Middle frontal gyrus (tissue), 1 donor: ENCODE measurements around the gene SPTBN4.
"Not testable (repeated sequence)": the region's sequence is repeated elsewhere in the genome, so short reads cannot be mapped to it uniquely, and the experiment has no call there.

Experiments used
- DNase-seq: peaks from one replicate; pipeline ENCODE4 v3.0.0-alpha.2; 2015; ENCODE audit warnings: low spot score; ENCODE audit errors: extremely low spot score

Gene SPTBN4

GRCh38 chr19:40441719-40442253 is 25.0 kb upstream of the SPTBN4 start:
- DNase-seq, result no peak

- DNase-seq, result no peak
Measured at GRCh38 chr19:40442328-40443130, 24.3 kb upstream of the SPTBN4 start.

GRCh38 chr19:40443131-40443999 is 23.4 kb upstream of the SPTBN4 start:
- peak; percentile 94 for DNase-seq

- DNase-seq, result peak; percentile 90
Measured at GRCh38 chr19:40444000-40444824, 22.6 kb upstream of the SPTBN4 start, which contains the start of gene SERTAD3. SERTAD3 (minus strand) TSS chr19:40444335; CDS start chr19:40442080, 2,255 bp downstream.

- DNase-seq, result no peak
Measured at GRCh38 chr19:40444825-40445312, 21.9 kb upstream of the SPTBN4 start.

DNA sequence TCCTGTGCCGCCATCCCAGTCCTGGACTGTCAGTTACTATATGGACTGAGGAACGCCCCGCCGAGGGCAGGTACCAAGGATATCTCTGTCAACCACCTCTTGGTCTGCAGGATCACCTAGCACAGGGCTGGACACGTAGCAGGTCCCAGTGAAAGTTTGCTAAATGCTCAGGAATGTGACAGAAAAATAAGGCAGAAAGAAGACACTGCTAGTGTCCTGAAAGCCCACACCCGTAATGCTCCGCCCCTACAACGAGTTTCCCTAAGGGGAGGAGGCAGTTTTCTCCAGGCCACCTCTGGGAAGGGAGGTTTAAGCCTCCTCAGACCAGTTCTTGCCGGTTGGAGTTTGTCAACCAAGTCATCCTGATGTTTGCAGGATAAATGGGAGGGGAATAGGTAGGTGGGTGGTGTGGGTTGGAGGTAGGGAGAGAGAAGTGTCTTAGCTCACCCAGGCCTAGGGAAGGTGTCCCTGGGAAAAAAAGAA is 21.0 kb upstream of the SPTBN4 start:
- DNase-seq, result no peak

GRCh38 chr19:40446263-40446784 is 20.5 kb upstream of the SPTBN4 start:
- no peak for DNase-seq

DNA sequence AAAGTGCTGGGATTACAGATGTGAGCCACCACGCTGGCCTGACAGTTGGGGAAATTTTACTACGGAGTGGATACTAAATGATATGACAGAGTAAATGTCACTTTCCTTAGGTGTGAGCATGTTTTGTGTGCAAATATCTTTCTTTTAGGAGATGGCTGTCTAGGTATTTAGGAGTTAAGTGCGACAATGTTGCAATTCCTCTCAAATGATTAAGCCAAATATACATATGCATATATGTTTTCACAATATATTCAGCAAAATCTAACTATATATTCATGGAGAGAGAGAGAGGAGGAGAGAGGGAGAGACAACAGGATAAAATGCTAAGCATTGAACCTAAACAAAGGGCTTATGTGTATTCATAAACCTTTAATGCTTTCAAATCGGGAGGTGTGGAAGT is 17.3 kb upstream of the SPTBN4 start:
- no peak for DNase-seq

- no peak for DNase-seq
Measured at GRCh38 chr19:40450664-40451063, 16.1 kb upstream of the SPTBN4 start.

DNA sequence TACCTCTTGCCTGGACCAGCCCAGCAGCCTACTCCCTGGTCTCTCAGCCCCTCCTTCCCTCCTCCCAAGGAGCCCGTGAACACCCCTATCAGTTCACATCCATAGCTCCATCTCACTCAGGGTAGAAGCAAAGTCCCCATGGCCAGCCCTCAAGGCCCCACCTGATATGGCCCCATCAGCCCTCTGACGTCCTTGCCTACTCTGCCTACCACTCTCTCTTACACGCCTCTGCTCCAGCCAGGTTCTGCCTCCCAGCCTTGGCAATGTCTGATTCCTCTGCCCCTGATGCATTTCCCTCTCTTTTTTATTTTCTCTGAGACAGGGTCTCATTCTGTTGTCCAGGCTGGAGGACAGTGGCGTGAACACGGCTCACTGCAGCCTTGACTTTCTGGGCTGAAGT is 14.8 kb upstream of the SPTBN4 start:
- no peak for DNase-seq

GRCh38 chr19:40453151-40453735 is 13.6 kb upstream of the SPTBN4 start:
- DNase-seq, result no peak

DNA sequence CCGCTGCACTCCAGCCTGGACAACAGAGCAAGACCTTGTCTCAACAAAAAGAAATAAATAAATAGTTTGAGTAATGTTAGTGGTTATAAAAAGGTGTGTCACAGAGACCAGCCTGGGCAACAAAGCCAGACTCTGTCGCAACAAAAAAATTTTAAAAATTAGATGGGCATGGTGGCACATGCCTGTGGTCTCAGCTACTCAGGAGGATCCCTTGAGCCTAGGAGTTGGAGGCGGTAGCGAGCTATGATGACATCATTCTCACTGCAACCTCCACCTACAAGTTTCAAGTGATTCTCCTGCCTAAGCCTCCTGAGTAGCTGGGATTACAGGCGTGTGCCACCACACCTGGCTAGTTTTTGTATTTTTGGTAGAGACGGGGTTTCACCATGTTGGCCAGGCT is 12.9 kb upstream of the SPTBN4 start:
- DNase-seq, result not testable (repeated sequence)

- no peak for DNase-seq
Measured at GRCh38 chr19:40457048-40457447, 9.8 kb upstream of the SPTBN4 start.

- DNase-seq, result no peak
Measured at GRCh38 chr19:40457953-40458596, 8.7 kb upstream of the SPTBN4 start.

DNA sequence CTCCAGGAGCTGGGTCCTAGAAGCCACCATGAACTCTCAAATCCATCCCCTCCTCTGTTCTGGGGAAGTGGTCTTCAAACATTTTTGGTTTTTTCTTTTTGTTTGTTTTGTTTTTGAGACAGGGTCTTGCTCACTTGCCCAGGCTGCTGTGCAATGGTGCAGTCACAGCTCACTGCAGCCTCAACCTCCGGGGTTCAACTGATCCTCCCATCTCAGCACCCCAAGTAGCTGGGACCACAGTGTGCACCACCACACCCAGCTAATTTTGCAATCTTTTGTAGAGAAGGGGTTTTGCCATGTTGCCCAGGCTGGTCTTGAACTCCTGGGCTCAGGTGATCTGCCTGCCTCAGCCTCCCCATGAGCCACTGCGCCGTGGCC is 8.2 kb upstream of the SPTBN4 start:
- no peak for DNase-seq

DNA sequence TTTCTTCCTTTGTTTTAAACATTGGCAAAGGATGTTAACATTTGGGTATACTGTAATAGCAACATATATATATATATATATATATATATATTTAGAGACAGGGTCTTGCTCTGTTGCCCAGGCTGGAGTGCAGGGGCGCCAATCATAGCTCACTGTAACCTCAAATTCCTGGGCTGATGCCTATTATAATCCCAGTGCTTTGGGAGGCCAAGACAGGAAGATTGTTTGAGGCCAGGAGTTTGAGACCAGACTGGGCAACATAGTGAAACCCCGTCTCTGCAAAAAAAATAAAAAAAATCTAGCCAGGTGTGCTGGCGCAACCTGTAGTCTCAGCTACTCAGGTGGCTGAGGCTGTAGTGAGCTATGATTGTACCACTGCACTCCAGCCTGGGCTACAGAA is 6.6 kb upstream of the SPTBN4 start:
- DNase-seq, result no peak

DNA sequence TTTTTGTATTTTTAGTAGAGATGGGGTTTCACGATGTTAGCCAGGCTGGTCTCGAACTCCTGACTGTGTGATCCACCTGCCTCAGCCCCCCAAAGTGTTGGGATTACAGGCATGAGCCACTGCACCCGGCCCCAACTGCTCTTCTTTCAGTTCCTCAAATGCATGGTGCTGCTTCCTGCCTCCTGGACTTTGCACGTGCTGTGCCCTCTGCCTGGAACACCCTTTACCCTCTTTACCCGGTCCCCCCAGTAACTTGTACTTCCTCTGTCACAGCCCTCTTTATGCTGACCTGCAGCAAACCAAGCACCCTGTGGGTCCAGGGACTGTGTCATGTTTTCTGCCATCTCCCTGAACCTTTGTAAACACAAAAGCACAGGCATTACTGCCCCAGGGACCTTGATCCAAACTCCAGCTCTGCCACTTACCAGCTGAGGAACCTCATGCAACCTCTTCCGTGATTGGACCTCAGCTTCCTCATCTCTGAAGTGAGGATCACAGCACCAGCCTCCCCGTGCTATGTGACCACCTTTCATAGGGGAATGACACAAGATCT is 5.1 kb upstream of the SPTBN4 start:
- DNase-seq, result no peak

GRCh38 chr19:40463587-40464037 is 3.2 kb upstream of the SPTBN4 start:
- DNase-seq, result not testable (repeated sequence)
